ENCODE data around the gene POLR2H. TPM values are rescaled to one million over a fixed set of nuclear protein-coding genes. Genes with fewer than 3 reads are reported as not detected.

POLR2H gene
- total and polyA plus RNA-seq, 10 of the 15 experiments (the other 5 are each of a cell fraction or from before 2014, with no cell fraction given) = 74.2 to 357 (median 143) TPM

- POLR2A ChIA-PET = no interaction called here
- RAD21 ChIA-PET (ENCODE audit: unreplicated experiment) = no interaction called here
- no peak overlapping the region for H3K9ac ChIP-seq (ENCODE audit: control insufficient read depth, insufficient read depth, low read length)
- in situ Hi-C loops (cut with MboI) (no loop called here), intact Hi-C loops (cut with micrococcal nuclease; ENCODE audit: unreplicated experiment) (no loop called here)
- no peak overlapping the region for H2AFZ ChIP-seq (ENCODE audit: control insufficient read depth, low read depth, low read length)
- ATAC-seq (no peak), DNase-seq (ENCODE audit: low read depth, low spot score) (no peak), FAIRE-seq (no peak)
- CTCF ChIA-PET = no interaction called here
- no peaks in the 10 kb centered on the region; the same call in none of the 2 replicates for H4K20me1 ChIP-seq (ENCODE audit: control insufficient read depth, insufficient read depth)
- no peaks in the 10 kb centered on the region; the same call in 1 of the 2 replicates for H3K4me1 ChIP-seq (ENCODE audit: control insufficient read depth, insufficient read depth, low read length)
- H3K27me3 ChIP-seq (replicated peaks in 1 of 2; ENCODE audit: control insufficient read depth in 2 of 2, insufficient read depth in 2 of 2, low read length in 1 of 2) = no peaks in the 10 kb centered on the region
- H3K4me3 ChIP-seq = no peak overlapping the region
- WGBS (ENCODE audit: insufficient coverage, insufficient replicate concordance, low lambda C conversion rate, missing lambda C conversion rate) = 91% methylated on average over 20 of the region's 20 CpGs
- SMC1A ChIA-PET (ENCODE audit: uncharacterized antibody, unreplicated experiment) = interaction anchor here (0.6 kb wide), 1 partner anchor 229 kb away, joined by 3 read pairs; no protein-coding TSS in a partner anchor
- BruUV-seq (replicated peaks) = TSS peak; percentile 41
- no peak overlapping the region for H3K4me2 ChIP-seq (ENCODE audit: control insufficient read depth, insufficient read depth)
- TF ChIP-seq POLR2A (IDR thresholded peaks at IDR 0.05; ENCODE audit: low read depth, low read length) (peak; percentile 43; the same call in 1 of the 2 replicates), POLR2AphosphoS5 (IDR thresholded peaks at IDR 0.05; ENCODE audit: low read length) (0 out of 2 replicates have a peak, but pooled peaks have one; percentile 41), NFYB (IDR thresholded peaks at IDR 0.05; ENCODE audit: insufficient read depth, low read depth, low read length) (no peak), DPF2 (IDR thresholded peaks at IDR 0.05) (no peak), ZNF274 (IDR thresholded peaks at IDR 0.05; ENCODE audit: insufficient read depth, insufficient read length) (no peak)
- no peaks in the 10 kb centered on the region for H3K9me3 ChIP-seq (replicated peaks; ENCODE audit: control insufficient read depth, insufficient read depth, low read length)
- peaks cover 68 to 76% of the 10 kb centered on the region in 2 experiments for H3K36me3 ChIP-seq (ENCODE audit: control insufficient read depth in 2 of 2, insufficient read depth in 2 of 2, low read length in 1 of 2)
- H3K27ac ChIP-seq (ENCODE audit: control insufficient read depth, insufficient read depth) = no peak overlapping the region
- H3K79me2 ChIP-seq (ENCODE audit: control insufficient read depth, insufficient read depth, low read length) = peaks cover 25% of the 10 kb centered on the region
Observed at GRCh38 chr3:184322731-184323487, 38.6 kb upstream of the POLR2H start.

GRCh38 chr3:184323696-184324095, 37.8 kb upstream of the POLR2H start:
- FAIRE-seq (no peak), DNase-seq (ENCODE audit: low read depth, low spot score) (no peak), ATAC-seq (no peak)
- Histone ChIP-seq H4K20me1 (ENCODE audit: control insufficient read depth, insufficient read depth) (no peaks in the 10 kb centered on the region; the same call in none of the 2 replicates), H3K79me2 (ENCODE audit: control insufficient read depth, insufficient read depth, low read length) (peaks cover 18% of the 10 kb centered on the region), H3K36me3 (ENCODE audit: control insufficient read depth in 2 of 2, insufficient read depth in 2 of 2, low read length in 1 of 2) (peaks cover 71 to 78% of the 10 kb centered on the region in 2 experiments), H3K4me3 (no peak overlapping the region), H3K27ac (ENCODE audit: control insufficient read depth, insufficient read depth) (no peak overlapping the region), H3K4me2 (ENCODE audit: control insufficient read depth, insufficient read depth) (no peak overlapping the region), H3K4me1 (ENCODE audit: control insufficient read depth, insufficient read depth, low read length) (no peaks in the 10 kb centered on the region; the same call in 1 of the 2 replicates), H2AFZ (ENCODE audit: control insufficient read depth, low read depth, low read length) (no peak overlapping the region), H3K9me3 (replicated peaks; ENCODE audit: control insufficient read depth, insufficient read depth, low read length) (no peaks in the 10 kb centered on the region), H3K9ac (ENCODE audit: control insufficient read depth, insufficient read depth, low read length) (no peak overlapping the region), H3K27me3 (replicated peaks in 1 of 2; ENCODE audit: control insufficient read depth in 2 of 2, insufficient read depth in 2 of 2, low read length in 1 of 2) (no peaks in the 10 kb centered on the region)
- 98% methylated on average over 8 of the region's 8 CpGs for WGBS (ENCODE audit: insufficient coverage, insufficient replicate concordance, low lambda C conversion rate, missing lambda C conversion rate)
- BruUV-seq (replicated peaks) = no TSS peak
- intact Hi-C loops (cut with micrococcal nuclease; ENCODE audit: unreplicated experiment) = no loop called here
- TF ChIP-seq SP1 (IDR thresholded peaks at IDR 0.05; ENCODE audit: low read depth, low read length) (no peak), HDGF (IDR thresholded peaks at IDR 0.05) (no peak), ZBTB40 (IDR thresholded peaks at IDR 0.05; ENCODE audit: borderline replicate concordance) (no peak), POLR2AphosphoS2 (IDR thresholded peaks at IDR 0.05; ENCODE audit: low read depth, low read length) (no peak)
- TF ChIP-seq, protein P1, sequence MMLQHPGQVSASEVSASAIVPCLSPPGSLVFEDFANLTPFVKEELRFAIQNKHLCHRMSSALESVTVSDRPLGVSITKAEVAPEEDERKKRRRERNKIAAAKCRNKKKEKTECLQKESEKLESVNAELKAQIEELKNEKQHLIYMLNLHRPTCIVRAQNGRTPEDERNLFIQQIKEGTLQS (IDR thresholded peaks at IDR 0.05; ENCODE audit: borderline replicate concordance, extremely low read depth, low read depth, low read length) = no peak
- TF ChIP-seq, protein P2, sequence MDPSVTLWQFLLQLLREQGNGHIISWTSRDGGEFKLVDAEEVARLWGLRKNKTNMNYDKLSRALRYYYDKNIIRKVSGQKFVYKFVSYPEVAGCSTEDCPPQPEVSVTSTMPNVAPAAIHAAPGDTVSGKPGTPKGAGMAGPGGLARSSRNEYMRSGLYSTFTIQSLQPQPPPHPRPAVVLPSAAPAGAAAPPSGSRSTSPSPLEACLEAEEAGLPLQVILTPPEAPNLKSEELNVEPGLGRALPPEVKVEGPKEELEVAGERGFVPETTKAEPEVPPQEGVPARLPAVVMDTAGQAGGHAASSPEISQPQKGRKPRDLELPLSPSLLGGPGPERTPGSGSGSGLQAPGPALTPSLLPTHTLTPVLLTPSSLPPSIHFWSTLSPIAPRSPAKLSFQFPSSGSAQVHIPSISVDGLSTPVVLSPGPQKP (IDR thresholded peaks at IDR 0.05; ENCODE audit: low read depth, low read length) = no peak
- RAD21 ChIA-PET (ENCODE audit: unreplicated experiment) = no interaction called here
- SMC1A ChIA-PET (ENCODE audit: uncharacterized antibody, unreplicated experiment) = interaction anchor here (0.6 kb wide), 1 partner anchor 229 kb away, joined by 3 read pairs; no protein-coding TSS in a partner anchor
- CTCF ChIA-PET = no interaction called here
- POLR2A ChIA-PET = no interaction called here
- in situ Hi-C loops (cut with MboI) = no loop called here

Data from GM12878 (cell line).